ENCODE results near the gene ARL16.

The ARL16 gene

GRCh38 chr17:81683584-81684441 is at the start of gene ARL16, which contains the start of gene HGS:
Gene ARL16, minus strand, starts transcription at chr17:81683797. Its CDS starts 44 bp downstream, at chr17:81683753.
Gene HGS, plus strand, starts transcription at chr17:81684011. Its CDS starts 56 bp downstream, at chr17:81684067.
- FAIRE-seq = peak; percentile 95

GRCh38 chr17:81727324-81728031 is 43.9 kb upstream of the ARL16 start:
- FAIRE-seq = no peak

GRCh38 chr17:81726004-81726403 is 42.4 kb upstream of the ARL16 start:
- no peak for FAIRE-seq

GRCh38 chr17:81725439-81725838 is 41.8 kb upstream of the ARL16 start:
- FAIRE-seq = no peak

GRCh38 chr17:81723651-81724209 is 40.1 kb upstream of the ARL16 start:
- no peak for FAIRE-seq

- FAIRE-seq = peak; percentile 49
Observed at GRCh38 chr17:81722184-81723120, 38.9 kb upstream of the ARL16 start.

GRCh38 chr17:81720267-81721071 is 36.9 kb upstream of the ARL16 start:
- FAIRE-seq = no peak

GRCh38 chr17:81719410-81720266 is 36.0 kb upstream of the ARL16 start:
- FAIRE-seq = no peak

GRCh38 chr17:81717766-81718089 is 34.1 kb upstream of the ARL16 start:
- FAIRE-seq = no peak

- FAIRE-seq = no peak
Observed at GRCh38 chr17:81717049-81717765, 33.6 kb upstream of the ARL16 start.

- FAIRE-seq = no peak
Observed at GRCh38 chr17:81716674-81716996, 33.0 kb upstream of the ARL16 start.

- no peak for FAIRE-seq
Observed at GRCh38 chr17:81715872-81716673, 32.5 kb upstream of the ARL16 start.

GRCh38 chr17:81715107-81715871 is 31.7 kb upstream of the ARL16 start:
- FAIRE-seq = no peak

GRCh38 chr17:81714412-81715106 is 31.0 kb upstream of the ARL16 start:
- no peak for FAIRE-seq

GRCh38 chr17:81713556-81714411 is 30.2 kb upstream of the ARL16 start:
- FAIRE-seq = no peak

GRCh38 chr17:81713004-81713555 is 29.5 kb upstream of the ARL16 start:
- no peak for FAIRE-seq
